Central memory CD8-positive, alpha-beta T cell (primary cell): ENCODE results near the gene SELENOO.

Experiments
- ATAC-seq: fragments of 150-1000 bp; cut with Tn5 transposase; replicated peaks from 2 replicates; pipeline ENCODE4 v1.10.0; 2022; ENCODE audit warnings: mild to moderate bottlenecking, moderate FRiP score, moderate number of reproducible peaks; ENCODE audit not compliant: poor library complexity, severe bottlenecking; ENCODE audit errors: extremely low read depth
- DNase-seq, 2 donors: peaks; one replicate each; pipeline ENCODE4 v3.0.0; 2021; ENCODE audit warnings: low spot score in 2 of 2
- H3K27ac Mint-ChIP-seq: one replicate; pipeline ENCODE4 v1.8.0; 2022; ENCODE audit warnings: low read depth, mild to moderate bottlenecking, moderate library complexity, mixed read lengths
- H3K27me3 Mint-ChIP-seq: one replicate; pipeline ENCODE4 v1.8.0; 2022; ENCODE audit warnings: mixed read lengths
- H3K36me3 Mint-ChIP-seq: one replicate; pipeline ENCODE4 v1.8.0; 2022; ENCODE audit warnings: mild to moderate bottlenecking, moderate library complexity, mixed read lengths; ENCODE audit not compliant: insufficient read depth
- H3K4me1 Mint-ChIP-seq: one replicate; pipeline ENCODE4 v1.8.0; 2022; ENCODE audit warnings: mixed read lengths
- H3K4me3 Mint-ChIP-seq: one replicate; pipeline ENCODE4 v1.8.0; 2022; ENCODE audit warnings: mild to moderate bottlenecking, moderate library complexity, mixed read lengths
- H3K9me3 Mint-ChIP-seq: one replicate; pipeline ENCODE4 v1.8.0; 2022; ENCODE audit warnings: mixed read lengths

SELENOO gene

GRCh38 chr22:50200461-50201190 lies at the start of gene SELENOO:
TSS of gene SELENOO (plus strand) at chr22:50201011. CDS start at chr22:50201037, 26 bp downstream.
- no peaks in the 10 kb centered on the region for H3K9me3 Mint-ChIP-seq
- H3K4me3 Mint-ChIP-seq: peak within 1 kb of the TSS; percentile 78
- ATAC-seq: peak; percentile 89
- H3K36me3 Mint-ChIP-seq: peaks cover 25% of the 10 kb centered on the region
- H3K27me3 Mint-ChIP-seq: no peaks in the 10 kb centered on the region
- peak; percentile 74 to 81 for DNase-seq
- H3K27ac Mint-ChIP-seq: peak within 1 kb of the TSS; percentile 76
- peaks cover 22% of the 10 kb centered on the region for H3K4me1 Mint-ChIP-seq

GRCh38 chr22:50151571-50152537 lies 49.0 kb upstream of the SELENOO start:
- Mint-ChIP-seq H3K36me3 (peaks cover 2% of the 10 kb centered on the region), H3K4me1 (no peaks in the 10 kb centered on the region), H3K4me3 (no peak overlapping the region), H3K27me3 (no peaks in the 10 kb centered on the region), H3K9me3 (no peaks in the 10 kb centered on the region), H3K27ac (no peak overlapping the region)
- ATAC-seq (no peak), DNase-seq (no peak)

- H3K27me3 Mint-ChIP-seq: peaks cover 11% of the 10 kb centered on the region
- peaks cover 2% of the 10 kb centered on the region for H3K36me3 Mint-ChIP-seq
- ATAC-seq (no peak), DNase-seq (no peak)
- no peaks in the 10 kb centered on the region for H3K9me3 Mint-ChIP-seq
- H3K4me1 Mint-ChIP-seq: no peaks in the 10 kb centered on the region
- no peak overlapping the region for H3K4me3 Mint-ChIP-seq
- no peak overlapping the region for H3K27ac Mint-ChIP-seq
Observed at GRCh38 chr22:50153056-50153755, 47.6 kb upstream of the SELENOO start.

GRCh38 chr22:50153756-50154140 lies 47.1 kb upstream of the SELENOO start:
- H3K27me3 Mint-ChIP-seq: peaks cover 16% of the 10 kb centered on the region
- H3K36me3 Mint-ChIP-seq: peaks cover 2% of the 10 kb centered on the region
- DNase-seq: no peak
- H3K4me1 Mint-ChIP-seq: no peaks in the 10 kb centered on the region
- no peak for ATAC-seq
- no peaks in the 10 kb centered on the region for H3K9me3 Mint-ChIP-seq
- H3K27ac Mint-ChIP-seq: no peak overlapping the region
- no peak overlapping the region for H3K4me3 Mint-ChIP-seq

GRCh38 chr22:50157709-50158375 lies 43.0 kb upstream of the SELENOO start:
- Mint-ChIP-seq H3K27ac (no peak overlapping the region), H3K4me3 (no peak overlapping the region), H3K9me3 (no peaks in the 10 kb centered on the region), H3K4me1 (no peaks in the 10 kb centered on the region), H3K27me3 (peaks cover 51% of the 10 kb centered on the region), H3K36me3 (peaks cover 4% of the 10 kb centered on the region)
- no peak for ATAC-seq
- no peak for DNase-seq

- H3K4me3 Mint-ChIP-seq: no peak overlapping the region
- ATAC-seq (no peak), DNase-seq (no peak)
- H3K27ac Mint-ChIP-seq: no peak overlapping the region
- H3K27me3 Mint-ChIP-seq: peaks cover 63% of the 10 kb centered on the region
- H3K9me3 Mint-ChIP-seq: no peaks in the 10 kb centered on the region
- no peaks in the 10 kb centered on the region for H3K4me1 Mint-ChIP-seq
- peaks cover 3% of the 10 kb centered on the region for H3K36me3 Mint-ChIP-seq
Observed at GRCh38 chr22:50160947-50161346, 39.9 kb upstream of the SELENOO start.

GRCh38 chr22:50161508-50162390 lies 39.1 kb upstream of the SELENOO start:
- Mint-ChIP-seq H3K9me3 (no peaks in the 10 kb centered on the region), H3K27me3 (peaks cover 63% of the 10 kb centered on the region), H3K36me3 (peaks cover 3% of the 10 kb centered on the region), H3K4me3 (no peak overlapping the region), H3K27ac (no peak overlapping the region), H3K4me1 (no peaks in the 10 kb centered on the region)
- ATAC-seq: no peak
- DNase-seq: no peak

- Mint-ChIP-seq H3K9me3 (no peaks in the 10 kb centered on the region), H3K36me3 (peaks cover 3% of the 10 kb centered on the region), H3K27ac (no peak overlapping the region), H3K27me3 (peaks cover 60% of the 10 kb centered on the region), H3K4me1 (no peaks in the 10 kb centered on the region), H3K4me3 (no peak overlapping the region)
- no peak for DNase-seq
- ATAC-seq: no peak
Observed at GRCh38 chr22:50162391-50162956, 38.3 kb upstream of the SELENOO start.

GRCh38 chr22:50165436-50166123 lies 35.2 kb upstream of the SELENOO start:
- Mint-ChIP-seq H3K27me3 (peaks cover 58% of the 10 kb centered on the region), H3K4me1 (peaks cover 7% of the 10 kb centered on the region), H3K27ac (no peak overlapping the region), H3K36me3 (peaks cover 4% of the 10 kb centered on the region), H3K4me3 (no peak overlapping the region), H3K9me3 (no peaks in the 10 kb centered on the region)
- ATAC-seq (no peak), DNase-seq (no peak)

GRCh38 chr22:50167689-50168489 lies 32.9 kb upstream of the SELENOO start:
- Mint-ChIP-seq H3K4me1 (peaks cover 7% of the 10 kb centered on the region), H3K9me3 (no peaks in the 10 kb centered on the region), H3K27ac (no peak overlapping the region), H3K4me3 (peak overlapping the region; percentile 72), H3K36me3 (peaks cover 4% of the 10 kb centered on the region), H3K27me3 (peaks cover 57% of the 10 kb centered on the region)
- ATAC-seq: no peak
- no peak for DNase-seq
